ENCODE results near the gene BEND6. TPM values are rescaled to one million over a fixed set of nuclear protein-coding genes. Genes with fewer than 3 reads are reported as not detected.

BEND6 gene
- total and polyA plus RNA-seq, 10 of the 15 experiments (the other 5 are each of a cell fraction or from before 2014, with no cell fraction given): 0.79 to 2.8 (median 1.6) TPM

- no TSS peak for BruUV-seq (replicated peaks)
- intact Hi-C loops (cut with micrococcal nuclease; ENCODE audit: unreplicated experiment): no loop called here
- no peak for TF ChIP-seq SUZ12 (IDR thresholded peaks at IDR 0.05; ENCODE audit: unreplicated experiment)
- TF ChIP-seq SMARCA5 (IDR thresholded peaks at IDR 0.05): no peak
- no peak for TF ChIP-seq RBBP5 (conservative IDR thresholded peaks at IDR 0.05)
- no peak for TF ChIP-seq ETV6 (conservative IDR thresholded peaks at IDR 0.05 in 1 of 2, IDR thresholded peaks at IDR 0.05 in 1 of 2; ENCODE audit: borderline replicate concordance in 1 of 2, low read depth in 1 of 2)
- no peak for TF ChIP-seq MEF2A (IDR thresholded peaks at IDR 0.05; ENCODE audit: insufficient read depth, low read depth, low read length)
- no peak for TF ChIP-seq ZBED1 (IDR thresholded peaks at IDR 0.05; ENCODE audit: borderline replicate concordance)
- TF ChIP-seq ELK1 (IDR thresholded peaks at IDR 0.05; ENCODE audit: low read depth, low read length): no peak
- no peak for TF ChIP-seq KDM1A (IDR thresholded peaks at IDR 0.05; ENCODE audit: borderline replicate concordance)
- TF ChIP-seq REST (IDR thresholded peaks at IDR 0.05; ENCODE audit: low read depth, low read length): no peak
- TF ChIP-seq MTA3 (IDR thresholded peaks at IDR 0.05; ENCODE audit: borderline replicate concordance, low read length): no peak
- TF ChIP-seq CEBPB (IDR thresholded peaks at IDR 0.05; ENCODE audit: borderline replicate concordance in 1 of 2, low read depth in 2 of 2, low read length in 2 of 2): no peak
- TF ChIP-seq KAT2A (conservative IDR thresholded peaks at IDR 0.05; ENCODE audit: control insufficient read depth, low read depth, low read length): no peak
- TF ChIP-seq ATF7 (IDR thresholded peaks at IDR 0.05; ENCODE audit: low read depth): no peak
- TF ChIP-seq NRF1 (conservative IDR thresholded peaks at IDR 0.05; ENCODE audit: low read depth, low read length): no peak
- no peak for TF ChIP-seq POLR2AphosphoS2 (IDR thresholded peaks at IDR 0.05; ENCODE audit: low read depth, low read length)
- Histone ChIP-seq H3K4me3 (no peak overlapping the region), H3K79me2 (ENCODE audit: control insufficient read depth, insufficient read depth, low read length) (no peaks in the 10 kb centered on the region), H2AFZ (ENCODE audit: control insufficient read depth, low read depth, low read length) (no peak overlapping the region), H4K20me1 (ENCODE audit: control insufficient read depth, insufficient read depth) (no peaks in the 10 kb centered on the region), H3K9ac (ENCODE audit: control insufficient read depth, insufficient read depth, low read length) (no peak overlapping the region), H3K4me2 (ENCODE audit: control insufficient read depth, insufficient read depth) (no peak overlapping the region), H3K36me3 (ENCODE audit: control insufficient read depth in 2 of 2, insufficient read depth in 2 of 2, low read length in 1 of 2) (no peaks in the 10 kb centered on the region), H3K27ac (ENCODE audit: control insufficient read depth, insufficient read depth) (no peak overlapping the region), H3K4me1 (ENCODE audit: control insufficient read depth, insufficient read depth, low read length) (no peaks in the 10 kb centered on the region), H3K9me3 (replicated peaks; ENCODE audit: control insufficient read depth, insufficient read depth, low read length) (no peaks in the 10 kb centered on the region), H3K27me3 (replicated peaks in 1 of 2; ENCODE audit: control insufficient read depth in 2 of 2, insufficient read depth in 2 of 2, low read length in 1 of 2) (no peaks in the 10 kb centered on the region)
- ChIA-PET CTCF (interaction anchor here (1.3 to 3.9 kb wide), 2 partner anchors 47 to 110 kb away, joined by 5 to 18 read pairs; no protein-coding TSS in a partner anchor), POLR2A (no interaction called here), RAD21 (ENCODE audit: unreplicated experiment) (interaction anchor here (1.6 kb wide), 1 partner anchor 46 kb away, joined by 3 read pairs; the partner anchor contains the start of gene BEND6), SMC1A (ENCODE audit: uncharacterized antibody, unreplicated experiment) (interaction anchor here (0.7 to 1.1 kb wide), 3 partner anchors 17 to 404 kb away, joined by 3 to 4 read pairs (median 3); no protein-coding TSS in a partner anchor)
- ATAC-seq: no peak
- no peak for FAIRE-seq
- DNase-seq (ENCODE audit: low read depth, low spot score): no peak
- in situ Hi-C loops (cut with MboI): loop anchor here (5.0 kb wide), 2 partner anchors 113 to 408 kb away; partner anchors contain the start of gene PRIM2
- WGBS (ENCODE audit: insufficient coverage, insufficient replicate concordance, low lambda C conversion rate, missing lambda C conversion rate): 24% methylated on average over 4 of the region's 4 CpGs
Observed at GRCh38 chr6:56909115-56909907, 45.6 kb upstream of the BEND6 start.
